ENCODE data around the gene LENG1.
"Not testable (repeated sequence)": the region's sequence is repeated elsewhere in the genome, so short reads cannot be mapped to it uniquely, and the experiment has no call there.

Gene LENG1

DNA sequence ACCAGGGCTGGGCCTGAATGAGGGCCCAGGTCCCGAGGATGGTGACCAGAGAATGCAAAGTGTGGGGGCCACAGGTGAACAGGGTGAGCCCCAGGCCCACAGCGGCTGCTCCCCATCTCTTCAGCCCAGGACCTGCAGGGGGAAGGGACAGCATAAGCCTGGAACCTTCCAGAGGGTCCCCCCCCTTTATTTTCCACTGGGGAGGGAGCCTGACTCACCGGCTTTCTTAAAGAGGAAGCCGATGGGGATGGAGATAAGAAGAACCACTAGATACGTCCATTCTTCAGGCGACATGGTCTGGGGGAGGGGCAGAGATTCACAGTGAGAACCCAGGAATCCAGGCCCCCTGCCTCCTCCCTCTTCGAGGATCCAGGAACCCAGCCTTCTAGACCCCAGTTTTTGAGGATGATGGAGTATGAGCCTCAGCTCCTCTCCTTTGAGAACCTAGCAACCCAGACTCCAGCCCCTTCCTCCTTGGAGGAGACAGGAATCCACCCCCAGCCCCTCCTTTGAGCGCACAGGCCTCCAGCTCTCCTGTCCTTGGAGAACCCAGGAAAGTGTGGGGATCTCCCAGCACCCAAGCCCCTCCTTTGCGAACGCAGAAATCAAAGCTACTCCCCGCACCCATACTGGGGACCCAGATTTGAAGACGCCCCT is 28.8 kb upstream of the LENG1 start:
- peak overlapping the region; percentile 96 for H3K27ac ChIP-seq
- TF ChIP-seq ZFX (IDR thresholded peaks at IDR 0.05; ENCODE audit: borderline replicate concordance) = no peak
- TF ChIP-seq, protein P1, sequence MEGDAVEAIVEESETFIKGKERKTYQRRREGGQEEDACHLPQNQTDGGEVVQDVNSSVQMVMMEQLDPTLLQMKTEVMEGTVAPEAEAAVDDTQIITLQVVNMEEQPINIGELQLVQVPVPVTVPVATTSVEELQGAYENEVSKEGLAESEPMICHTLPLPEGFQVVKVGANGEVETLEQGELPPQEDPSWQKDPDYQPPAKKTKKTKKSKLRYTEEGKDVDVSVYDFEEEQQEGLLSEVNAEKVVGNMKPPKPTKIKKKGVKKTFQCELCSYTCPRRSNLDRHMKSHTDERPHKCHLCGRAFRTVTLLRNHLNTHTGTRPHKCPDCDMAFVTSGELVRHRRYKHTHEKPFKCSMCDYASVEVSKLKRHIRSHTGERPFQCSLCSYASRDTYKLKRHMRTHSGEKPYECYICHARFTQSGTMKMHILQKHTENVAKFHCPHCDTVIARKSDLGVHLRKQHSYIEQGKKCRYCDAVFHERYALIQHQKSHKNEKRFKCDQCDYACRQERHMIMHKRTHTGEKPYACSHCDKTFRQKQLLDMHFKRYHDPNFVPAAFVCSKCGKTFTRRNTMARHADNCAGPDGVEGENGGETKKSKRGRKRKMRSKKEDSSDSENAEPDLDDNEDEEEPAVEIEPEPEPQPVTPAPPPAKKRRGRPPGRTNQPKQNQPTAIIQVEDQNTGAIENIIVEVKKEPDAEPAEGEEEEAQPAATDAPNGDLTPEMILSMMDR (IDR thresholded peaks at IDR 0.05) = no peak

DNA sequence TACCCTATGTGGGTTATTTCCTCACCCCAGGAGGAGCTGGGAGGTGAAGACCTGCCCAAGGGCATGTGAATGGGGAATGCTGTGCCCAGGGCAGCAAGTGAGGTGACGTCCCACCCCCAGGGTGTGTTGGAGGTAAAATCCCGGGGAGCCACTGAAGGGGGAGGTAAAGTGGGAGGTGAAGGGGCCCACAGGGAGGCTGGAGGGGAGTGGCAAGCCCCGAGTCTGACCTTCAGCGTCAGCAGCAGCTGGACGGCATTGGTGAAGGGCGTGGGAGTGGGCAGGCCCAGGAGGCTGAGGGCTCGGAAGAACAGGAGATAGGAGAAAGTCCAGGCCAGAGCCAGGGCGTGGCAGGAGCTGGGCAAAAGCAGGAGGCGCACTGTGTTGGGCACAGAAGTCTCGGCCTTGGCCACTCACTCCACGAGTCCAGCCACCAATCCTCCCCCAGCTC is 27.4 kb upstream of the LENG1 start:
- H3K27ac ChIP-seq = no peak overlapping the region; the same call in 1 of the 2 replicates
- TF ChIP-seq ZFX (IDR thresholded peaks at IDR 0.05; ENCODE audit: borderline replicate concordance) = no peak
- TF ChIP-seq, protein P1 (IDR thresholded peaks at IDR 0.05) = no peak

DNA sequence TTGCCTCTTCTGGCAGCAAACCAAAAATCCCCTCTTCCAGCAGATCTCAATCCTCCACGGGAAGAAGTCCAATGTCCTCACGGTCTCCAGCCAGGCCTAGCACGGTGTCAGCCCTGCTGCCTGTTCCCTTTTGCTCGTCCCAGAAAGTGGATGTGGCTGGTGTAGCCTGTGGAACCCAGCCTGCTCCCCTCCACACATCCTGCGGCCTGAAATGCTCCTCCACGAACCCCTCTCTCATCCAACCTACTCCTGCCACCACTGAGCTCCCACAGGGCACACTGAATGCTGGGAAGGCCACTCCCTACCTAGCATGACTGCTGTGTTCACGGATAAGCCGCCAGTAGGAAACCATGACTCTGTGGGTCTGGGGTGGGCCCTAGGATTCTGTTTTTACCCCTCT is 26.8 kb upstream of the LENG1 start:
- TF ChIP-seq, protein P1 (IDR thresholded peaks at IDR 0.05) = no peak
- no peak for TF ChIP-seq ZFX (IDR thresholded peaks at IDR 0.05; ENCODE audit: borderline replicate concordance)
- H3K27ac ChIP-seq = no peak overlapping the region

DNA sequence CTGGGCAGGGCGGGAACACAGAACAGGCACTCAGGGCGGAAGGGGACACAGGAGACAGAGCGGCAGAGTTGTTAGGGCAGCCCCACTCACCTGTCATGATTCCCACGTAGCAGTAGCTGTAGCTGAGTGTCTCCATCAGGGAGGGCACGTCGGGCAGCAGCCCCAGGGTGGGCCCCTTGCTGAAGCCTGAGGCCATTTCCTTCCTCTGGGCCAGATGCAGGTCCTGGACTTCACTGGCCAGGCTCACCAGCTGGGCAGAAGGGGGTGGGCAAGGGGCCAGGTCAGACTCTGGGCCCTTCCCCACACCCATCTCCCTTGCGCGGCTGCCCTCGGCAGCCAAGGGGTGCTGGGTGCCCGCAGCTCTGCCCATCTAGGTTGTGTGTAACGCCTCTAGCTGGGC is 23.9 kb upstream of the LENG1 start:
- no peak overlapping the region for H3K27ac ChIP-seq
- no peak for TF ChIP-seq ZFX (IDR thresholded peaks at IDR 0.05; ENCODE audit: borderline replicate concordance)
- TF ChIP-seq, protein P1 (IDR thresholded peaks at IDR 0.05) = no peak

DNA sequence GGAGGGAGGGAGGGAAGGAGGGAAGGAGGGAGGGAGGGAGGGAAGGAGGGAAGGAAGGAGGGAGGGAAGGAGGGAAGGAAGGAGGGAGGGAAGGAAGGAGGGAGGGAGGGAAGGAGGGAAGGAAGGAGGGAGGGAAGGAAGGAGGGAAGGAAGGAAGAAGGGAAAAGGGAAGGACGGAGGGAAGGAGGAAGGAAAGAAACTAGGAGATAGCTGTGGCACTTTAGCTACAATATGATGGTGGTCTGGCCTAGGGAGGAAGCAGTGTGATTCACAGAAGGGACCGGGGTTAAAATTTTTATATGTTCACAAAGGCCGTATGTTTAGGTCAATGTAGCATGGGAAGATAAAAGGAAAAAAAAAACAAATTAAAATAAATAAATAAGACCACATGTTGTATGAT is 22.4 kb upstream of the LENG1 start:
- not testable (repeated sequence) for H3K27ac ChIP-seq

DNA sequence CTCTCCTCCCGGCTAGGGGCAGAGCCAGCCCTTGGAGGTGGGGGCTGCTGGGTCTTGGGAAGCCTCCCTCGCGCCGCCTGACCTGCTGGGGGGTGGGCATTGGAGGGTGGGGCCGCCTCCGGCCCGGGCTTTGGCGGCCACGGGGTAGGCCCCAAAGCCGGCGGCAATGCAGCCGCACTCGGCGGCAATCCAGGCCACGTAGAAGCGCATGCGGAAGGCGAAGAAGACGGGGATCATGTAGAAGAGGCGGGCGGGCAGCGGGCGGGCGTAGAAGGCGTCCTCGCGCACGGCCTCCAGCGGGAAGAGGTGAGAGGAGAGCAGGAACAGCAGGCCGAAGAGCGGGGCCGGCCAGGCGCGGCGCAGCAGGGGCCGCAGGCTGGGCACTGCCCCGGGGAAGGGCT is 21.2 kb upstream of the LENG1 start:
- no peak overlapping the region for H3K27ac ChIP-seq
- TF ChIP-seq ZFX (IDR thresholded peaks at IDR 0.05; ENCODE audit: borderline replicate concordance) = no peak
- TF ChIP-seq, protein P1 (IDR thresholded peaks at IDR 0.05) = no peak

DNA sequence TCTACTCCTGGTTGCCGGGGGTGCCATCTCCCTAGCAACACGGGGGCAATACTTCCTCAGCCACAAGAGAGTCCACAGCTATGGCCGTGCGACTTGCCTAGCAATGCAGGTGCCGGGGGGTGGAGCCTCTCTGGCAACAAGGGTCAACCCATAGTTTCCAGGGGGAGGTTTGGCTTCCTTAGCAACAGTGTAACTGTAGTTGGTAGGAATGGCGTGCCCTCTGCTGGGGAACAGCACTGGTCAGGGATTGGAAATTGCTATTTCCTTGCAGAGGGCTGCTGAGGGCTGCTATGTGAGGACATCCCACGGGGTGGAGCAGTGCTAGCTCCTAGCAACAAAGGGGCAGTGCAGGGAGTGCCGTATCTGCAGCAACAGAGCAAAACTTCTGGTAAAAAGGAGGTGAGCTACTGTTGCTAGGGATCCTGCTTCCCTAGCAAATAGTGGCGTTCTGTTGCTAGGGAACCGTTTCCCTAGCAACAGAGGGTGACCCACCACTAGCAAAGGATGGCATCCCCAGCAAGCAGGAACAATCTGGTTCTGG is 20.5 kb upstream of the LENG1 start:
- H3K27ac ChIP-seq = no peak overlapping the region

More for the DNA sequence above, 20.5 kb upstream of the LENG1 start:
- TF ChIP-seq, protein P1 (IDR thresholded peaks at IDR 0.05) = no peak
- no peak for TF ChIP-seq ZFX (IDR thresholded peaks at IDR 0.05; ENCODE audit: borderline replicate concordance)
